Activated CD4-positive, alpha-beta T cell treated with anti-CD3 and anti-CD28 coated beads, Interleukin-2, amount 50 U/mL, for 4 hours (primary cell): ENCODE measurements around the gene MMGT1.
"Not testable (repeated sequence)": the region's sequence is repeated elsewhere in the genome, so short reads cannot be mapped to it uniquely, and the experiment has no call there.

Experiments used
- DNase-seq, 2 experiments: peaks; one replicate each; pipeline ENCODE4 v3.0.0-alpha.2; 2020

Gene MMGT1

GRCh38 chrX:135920516-135920915 is 53.3 kb downstream of the MMGT1 start:
- not testable (repeated sequence) for DNase-seq

DNA sequence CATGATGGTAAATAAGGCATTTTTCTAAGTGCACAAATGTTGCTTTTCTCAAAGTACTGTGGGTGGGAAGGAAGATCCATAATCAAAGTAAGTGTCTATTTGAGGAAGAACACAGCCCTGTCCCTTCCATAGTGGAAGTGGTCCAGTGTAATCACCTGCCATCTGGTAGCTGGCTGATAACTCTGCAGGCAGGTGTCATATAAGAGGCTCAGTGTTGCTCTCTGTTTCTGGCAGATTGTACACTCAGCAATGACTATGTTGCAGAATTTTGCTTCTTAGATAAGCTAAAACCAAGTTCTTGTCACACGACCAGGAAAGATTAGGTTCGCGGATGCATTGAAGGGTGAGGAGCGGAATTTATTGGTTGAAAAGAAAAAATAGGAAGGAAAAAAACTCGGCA is 59.4 kb downstream of the MMGT1 start:
- no peak for DNase-seq
